GM18499 (cell line): ENCODE measurements around the gene MRPL11.
"Not testable (repeated sequence)": the region's sequence is repeated elsewhere in the genome, so short reads cannot be mapped to it uniquely, and the experiment has no call there.

ENCODE experiments used
- ATAC-seq: cut with Tn5 transposase; IDR thresholded peaks from one replicate; pipeline ENCODE4 v1.9.1; 2021; ENCODE audit warnings: moderate number of reproducible peaks; ENCODE audit not compliant: insufficient read depth, unreplicated experiment

Gene MRPL11

GRCh38 chr11:66467756-66468155 is 29.1 kb upstream of the MRPL11 start:
- ATAC-seq: no peak

DNA sequence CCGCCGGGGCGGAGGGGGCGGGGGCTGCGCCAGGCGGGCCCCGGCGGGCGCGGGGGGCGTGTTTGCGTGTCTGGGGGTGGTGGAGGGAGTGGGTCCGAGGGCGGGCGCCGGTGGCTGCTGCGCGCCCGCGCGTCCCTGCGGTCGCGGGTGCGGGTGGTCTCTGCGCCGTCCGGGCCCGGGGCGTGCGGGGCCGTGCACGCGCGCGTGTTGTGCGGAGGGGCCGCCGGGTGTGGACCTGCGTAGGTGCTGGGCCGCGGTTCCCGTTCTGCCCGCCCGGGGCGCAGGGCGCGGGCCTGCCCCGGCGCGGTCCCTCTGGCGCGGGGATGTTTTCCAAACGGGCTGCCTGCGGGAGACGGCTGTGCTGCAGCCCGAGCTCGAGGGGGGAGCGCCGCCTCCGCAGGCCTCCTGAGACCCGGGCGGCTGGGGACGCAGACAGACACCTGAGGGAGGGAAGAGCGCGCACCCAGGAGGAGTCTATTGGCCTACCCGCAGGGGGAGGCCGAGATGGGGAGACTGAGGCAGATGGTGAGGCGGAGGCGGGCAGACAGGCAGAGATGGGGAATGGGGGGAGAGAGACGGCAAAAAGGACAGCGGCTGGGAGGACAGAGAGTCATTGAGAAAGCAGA is 28.5 kb upstream of the MRPL11 start:
- no peak for ATAC-seq

DNA sequence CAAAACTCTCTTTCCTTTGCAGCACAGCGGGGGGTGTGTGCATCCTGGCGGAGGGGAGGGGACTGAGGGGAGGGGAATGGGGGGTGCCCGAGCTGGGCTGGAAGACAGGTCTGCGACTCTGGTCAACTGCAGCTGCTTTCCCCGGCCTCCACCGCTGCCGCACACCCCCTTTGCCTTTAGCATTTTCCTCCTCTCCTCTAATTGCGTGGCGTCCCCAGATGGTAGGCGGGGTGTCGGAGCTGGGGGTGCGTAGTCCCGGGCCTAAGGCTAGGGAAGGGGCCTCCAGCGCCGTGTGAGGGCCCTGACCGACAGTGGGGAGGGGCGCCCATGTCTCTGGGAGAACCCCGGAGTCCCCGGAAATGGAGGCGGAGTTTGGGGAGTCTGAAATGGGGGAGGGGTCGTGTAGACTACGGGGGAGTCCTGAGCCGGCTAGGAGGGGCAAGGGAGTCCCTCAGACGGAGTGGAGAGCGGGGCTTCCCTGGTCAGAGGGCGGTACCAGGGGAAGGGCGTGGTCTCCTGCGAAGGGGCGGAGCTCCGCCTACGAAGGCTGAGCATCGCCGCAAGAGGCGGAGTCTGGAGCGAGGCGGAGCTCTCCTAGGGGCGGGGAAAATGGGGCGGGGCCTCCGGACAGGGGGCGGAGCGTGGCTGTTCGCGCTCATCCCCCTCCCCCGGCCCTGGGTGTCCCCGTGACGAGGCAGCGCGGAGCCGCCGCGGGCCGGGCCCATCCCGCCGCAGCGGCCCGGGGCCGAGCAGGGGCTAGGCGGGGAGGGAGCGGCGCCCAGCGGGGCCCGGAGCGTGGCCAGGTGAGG is 27.8 kb upstream of the MRPL11 start, which contains the start of gene PELI3:
PELI3 (plus strand) TSS at position 681 of the 809 bp plus-strand sequence. CDS start 1,224 bp downstream, outside the sequence.
- no peak for ATAC-seq

GRCh38 chr11:66465373-66466224 is 27.0 kb upstream of the MRPL11 start:
- no peak for ATAC-seq

GRCh38 chr11:66464916-66465315 is 26.3 kb upstream of the MRPL11 start:
- ATAC-seq: no peak

DNA sequence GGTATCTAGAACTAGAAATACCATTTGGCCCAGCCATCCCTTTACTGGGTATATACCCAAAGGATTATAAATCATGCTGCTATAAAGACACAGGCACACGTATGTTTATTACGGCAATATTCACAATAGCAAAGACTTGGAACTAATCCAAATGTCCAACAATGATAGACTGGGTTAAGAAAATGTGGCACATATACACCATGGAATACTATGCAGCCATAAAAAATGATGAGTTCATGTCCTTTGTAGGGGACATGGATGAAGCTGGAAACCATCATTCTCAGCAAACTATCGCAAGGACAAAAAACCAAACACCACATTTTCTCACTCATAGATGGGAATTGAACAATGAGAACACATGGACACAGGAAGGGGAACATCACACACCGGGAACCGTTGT is 25.5 kb upstream of the MRPL11 start:
- ATAC-seq: not testable (repeated sequence)

- no peak for ATAC-seq
Observed at GRCh38 chr11:66462911-66463310, 24.3 kb upstream of the MRPL11 start.

DNA sequence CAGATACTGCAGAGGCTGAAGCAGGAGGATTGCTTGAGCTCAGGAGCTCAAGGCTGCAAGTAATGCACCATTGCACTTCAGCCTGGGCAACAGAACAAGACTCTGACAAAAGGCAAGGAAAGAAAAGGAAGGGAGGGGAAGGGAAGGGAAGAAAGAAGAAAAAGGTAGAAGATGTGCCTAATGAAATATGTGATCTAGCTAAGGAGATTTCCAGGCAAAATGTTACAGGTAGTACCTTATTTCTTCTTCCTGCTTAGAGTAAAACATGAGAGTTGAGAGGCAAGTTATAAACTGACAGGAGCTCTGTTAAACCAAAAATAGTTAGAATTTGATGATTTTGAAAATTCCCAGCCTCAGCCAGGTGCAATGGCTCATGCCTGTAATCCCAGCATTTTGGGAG is 23.4 kb upstream of the MRPL11 start:
- no peak for ATAC-seq

GRCh38 chr11:66459138-66459778 is 20.6 kb upstream of the MRPL11 start:
- no peak for ATAC-seq

- no peak for ATAC-seq
Observed at GRCh38 chr11:66457826-66458225, 19.2 kb upstream of the MRPL11 start.

DNA sequence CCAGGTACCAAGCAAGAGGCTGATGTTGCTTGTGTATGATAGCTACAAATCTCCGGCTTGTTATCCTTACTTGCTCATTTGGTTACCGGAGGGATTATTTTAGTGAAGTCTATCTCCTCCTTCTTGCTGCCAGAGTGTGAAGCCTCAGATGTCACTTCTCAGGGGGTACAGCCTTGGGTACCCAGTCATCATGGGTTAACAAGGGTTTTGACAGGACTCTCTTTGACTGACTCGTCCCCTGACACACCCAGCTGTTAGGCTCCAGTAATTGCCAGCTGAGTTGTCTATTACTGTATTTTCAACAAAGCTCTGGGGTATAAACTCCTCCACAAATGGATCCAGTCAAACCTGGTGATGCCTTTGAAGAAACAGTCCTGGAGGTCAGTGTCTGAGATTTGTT is 16.2 kb upstream of the MRPL11 start:
- ATAC-seq: no peak

GRCh38 chr11:66454247-66454646 is 15.6 kb upstream of the MRPL11 start:
- ATAC-seq: no peak

DNA sequence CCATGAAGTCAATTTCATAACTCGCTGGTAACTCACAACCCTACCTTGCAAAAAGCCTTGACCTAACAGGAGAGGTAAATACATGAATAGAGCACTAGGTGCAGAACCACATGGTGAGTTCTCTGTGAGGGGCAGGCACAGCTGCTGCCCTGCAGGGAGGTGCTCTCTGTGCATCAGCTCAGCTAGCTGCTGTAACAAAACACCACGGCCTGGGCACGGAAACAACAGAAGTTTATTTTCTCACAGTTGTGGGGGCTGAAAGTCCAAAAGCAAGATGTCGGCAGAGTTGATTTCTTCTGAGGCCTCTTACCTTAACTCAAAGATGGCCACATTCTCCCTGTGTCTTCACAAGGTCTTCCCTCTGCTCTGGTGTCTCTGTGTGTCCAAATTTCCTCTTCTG is 13.0 kb upstream of the MRPL11 start:
- no peak for ATAC-seq

- no peak for ATAC-seq
Observed at GRCh38 chr11:66450560-66450959, 11.9 kb upstream of the MRPL11 start.

- no peak for ATAC-seq
Observed at GRCh38 chr11:66448523-66448922, 9.9 kb upstream of the MRPL11 start.

- ATAC-seq: no peak
Observed at GRCh38 chr11:66447012-66447411, 8.4 kb upstream of the MRPL11 start.

DNA sequence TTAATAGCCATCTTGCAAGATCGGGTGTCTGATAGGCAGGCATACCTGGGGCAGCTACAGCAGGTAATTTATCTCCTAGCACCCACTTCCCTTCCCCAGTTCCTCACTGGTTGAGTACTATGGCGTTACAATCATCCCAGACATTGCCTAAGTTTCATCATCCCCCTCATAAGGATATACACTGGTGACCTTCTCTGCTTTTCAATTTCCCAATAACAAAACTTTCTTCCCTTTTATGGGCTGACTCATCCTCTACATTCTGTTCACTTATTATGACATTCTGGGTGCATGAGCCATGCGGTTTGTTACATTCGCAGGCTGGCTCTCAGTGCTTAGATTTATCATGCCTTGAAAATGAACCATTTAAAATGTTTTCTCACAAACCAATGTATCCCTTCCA is 5.0 kb upstream of the MRPL11 start:
- no peak for ATAC-seq

GRCh38 chr11:66440940-66441282 is 2.3 kb upstream of the MRPL11 start:
- ATAC-seq: not testable (repeated sequence)

DNA sequence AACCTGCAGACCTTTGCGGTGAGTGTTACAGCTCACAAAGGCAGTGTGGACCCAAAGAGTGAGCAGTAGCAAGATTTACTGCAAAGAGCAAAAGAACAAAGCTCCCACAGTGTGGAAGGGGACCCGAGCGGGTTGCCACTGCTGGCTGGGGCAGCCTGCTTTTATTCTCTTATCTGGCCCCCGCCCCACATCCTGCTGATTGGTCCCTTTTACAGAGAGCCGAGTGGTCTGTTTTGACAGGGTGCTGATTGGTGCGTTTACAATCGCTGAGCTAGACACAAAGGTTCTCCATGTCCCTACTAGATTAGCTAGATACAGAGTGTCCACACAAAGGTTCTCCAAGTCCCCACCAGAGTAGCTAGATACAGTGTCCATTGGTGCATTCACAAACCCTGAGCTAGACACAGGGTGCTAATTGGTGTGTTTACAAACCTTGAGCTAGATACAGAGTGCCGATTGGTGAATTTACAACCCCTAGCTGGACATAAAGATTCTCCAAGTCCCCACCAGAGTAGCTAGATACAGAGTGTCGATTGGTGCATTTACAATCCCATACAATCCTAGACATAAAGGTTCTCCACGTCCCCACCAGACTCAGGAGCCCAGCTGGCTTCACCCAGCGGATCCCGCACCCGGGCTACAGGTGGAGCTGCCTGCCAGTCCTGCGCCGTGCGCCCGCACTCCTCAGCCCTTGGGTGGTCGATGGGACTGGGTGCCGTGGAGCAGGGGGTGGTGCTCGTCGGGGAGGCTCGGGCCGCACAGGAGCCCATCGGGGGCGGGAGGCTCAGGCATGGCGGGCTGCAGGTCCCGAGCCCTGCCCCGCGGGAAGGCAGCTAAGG is 1.7 kb upstream of the MRPL11 start:
- ATAC-seq: not testable (repeated sequence)
